IMR-90 (cell line): ENCODE measurements around the gene KIF16B. TPM values are rescaled to one million over a fixed set of nuclear protein-coding genes. Genes with fewer than 3 reads are reported as not detected.

ENCODE experiments used
- ATAC-seq: fragments of 200-7000 bp; cut with Tn5 transposase; 2 replicates; pipeline ENCODE4 v1.9.1; 2020; ENCODE audit warnings: low read depth, mild to moderate bottlenecking, moderate library complexity
- BruUV-seq: library from RNA; stranded (reverse); fragments of 400-500 nt; replicated peaks from 2 replicates; lab custom pipeline; 2021; lab: Mats Ljungman, UMichigan
- CTCF ChIA-PET: fragments of 300-600 bp; formaldehyde crosslinking; extraction: SDS; loops from one replicate; lab custom pipeline; 2021; ENCODE audit warnings: antibody characterized with exemption; lab: Yijun Ruan, JAX
- POLR2A ChIA-PET: fragments of 300-600 bp; sonication (Branson Sonifier 250); formaldehyde crosslinking; loops from one replicate; lab custom pipeline; 2022; ENCODE audit warnings: antibody characterized with exemption; ENCODE audit not compliant: unreplicated experiment; lab: Charles Lee
- DNase-seq: peaks from one replicate; pipeline ENCODE4 v3.0.0; 2013
- H2AFZ ChIP-seq: replicated peaks from 2 replicates; pipeline ENCODE3; 2013; ENCODE audit warnings: low read length, mild to moderate bottlenecking; ENCODE audit not compliant: poor library complexity
- H2AK5ac ChIP-seq: 2 replicates; pipeline ENCODE4 v1.6.1; 2013; ENCODE audit warnings: low read depth, low read length, inconsistent platforms
- H2AK9ac ChIP-seq: replicated peaks from 2 replicates; pipeline ENCODE3; 2013; ENCODE audit warnings: mild to moderate bottlenecking, low read depth, low read length, moderate library complexity; ENCODE audit not compliant: poor library complexity
- H2BK120ac ChIP-seq: 2 replicates; pipeline ENCODE4 v1.6.1; 2013; ENCODE audit warnings: low read depth, low read length, inconsistent platforms
- H2BK15ac ChIP-seq: 3 replicates; pipeline ENCODE4 v1.6.1; 2013; ENCODE audit warnings: low read depth, low read length, inconsistent platforms
- H2BK20ac ChIP-seq: 2 replicates; pipeline ENCODE4 v1.6.1; 2013; ENCODE audit warnings: low read depth, mild to moderate bottlenecking, inconsistent platforms, low read length, moderate library complexity
- H2BK5ac ChIP-seq: 2 replicates; pipeline ENCODE4 v1.6.1; 2013; ENCODE audit warnings: mild to moderate bottlenecking, low read depth, low read length, inconsistent platforms; ENCODE audit not compliant: poor library complexity, severe bottlenecking
- H3K14ac ChIP-seq: replicated peaks from 2 replicates; pipeline ENCODE4 v1.6.1; 2013; ENCODE audit warnings: low read depth, low read length, inconsistent platforms
- H3K18ac ChIP-seq: 2 replicates; pipeline ENCODE4 v1.6.1; 2013; ENCODE audit warnings: low read depth, low read length, control low read depth
- H3K23ac ChIP-seq: 2 replicates; pipeline ENCODE4 v1.6.1; 2013; ENCODE audit warnings: low read depth, low read length, inconsistent platforms
- H3K27ac ChIP-seq: 2 replicates; pipeline ENCODE4 v1.5.1; 2013; ENCODE audit warnings: mild to moderate bottlenecking, control low read depth, low read length; ENCODE audit not compliant: insufficient read depth
- H3K27me3 ChIP-seq: 2 replicates; pipeline ENCODE4 v1.6.1; 2013; ENCODE audit warnings: low read length; ENCODE audit not compliant: control insufficient read depth, insufficient read depth
- H3K36me3 ChIP-seq: 2 replicates; pipeline ENCODE4 v1.6.1; 2013; ENCODE audit warnings: low read length, mixed read lengths; ENCODE audit not compliant: control insufficient read depth, insufficient read depth
- H3K4ac ChIP-seq: 2 replicates; pipeline ENCODE4 v1.6.1; 2013; ENCODE audit warnings: low read depth, low read length, inconsistent platforms
- H3K4me1 ChIP-seq: 2 replicates; pipeline ENCODE4 v1.6.1; 2013; ENCODE audit warnings: low read length, mixed read lengths; ENCODE audit not compliant: control insufficient read depth, insufficient read depth
- H3K4me2 ChIP-seq: 2 replicates; pipeline ENCODE4 v1.6.1; 2013; ENCODE audit warnings: low read depth, mild to moderate bottlenecking, control low read depth, low read length, moderate library complexity
- H3K4me3 ChIP-seq: 2 replicates; pipeline ENCODE4 v1.5.1; 2013; ENCODE audit warnings: low read depth, mild to moderate bottlenecking, control low read depth, low read length, moderate library complexity; ENCODE audit not compliant: insufficient read depth
- H3K56ac ChIP-seq: 2 replicates; pipeline ENCODE4 v1.6.1; 2013; ENCODE audit warnings: low read length, inconsistent platforms; ENCODE audit not compliant: insufficient read depth; ENCODE audit errors: extremely low read depth
- H3K79me1 ChIP-seq, 2 experiments: 2 replicates each; pipeline ENCODE4 v1.6.1; 2013; ENCODE audit warnings: low read length in 2 of 2, inconsistent platforms in 1 of 2, low read depth in 1 of 2
- H3K9ac ChIP-seq: 2 replicates; pipeline ENCODE4 v1.6.1; 2013; ENCODE audit warnings: low read depth, low read length, control low read depth
- H3K9me1 ChIP-seq: 2 replicates; pipeline ENCODE4 v1.6.1; 2013; ENCODE audit warnings: low read length, inconsistent platforms; ENCODE audit not compliant: insufficient read depth
- H3K9me3 ChIP-seq: 2 replicates; pipeline ENCODE4 v1.6.1; 2013; ENCODE audit warnings: low read length; ENCODE audit not compliant: control insufficient read depth, insufficient read depth
- H4K20me1 ChIP-seq: 2 replicates; pipeline ENCODE4 v1.6.1; 2013; ENCODE audit warnings: low read length, inconsistent platforms; ENCODE audit not compliant: insufficient read depth
- H4K5ac ChIP-seq: 2 replicates; pipeline ENCODE4 v1.6.1; 2013; ENCODE audit warnings: mild to moderate bottlenecking, low read depth, low read length, control low read depth
- H4K8ac ChIP-seq, 2 experiments: 2 replicates each; pipeline ENCODE4 v1.6.1; 2013; ENCODE audit warnings: low read depth in 2 of 2, low read length in 2 of 2, control low read depth in 1 of 2, inconsistent platforms in 1 of 2
- H4K91ac ChIP-seq: 2 replicates; pipeline ENCODE4 v1.6.1; 2013; ENCODE audit warnings: low read depth, low read length, inconsistent platforms; ENCODE audit not compliant: insufficient read depth
- BHLHE40 ChIP-seq: fragments of 150-350 bp; IDR thresholded peaks from 2 replicates; pipeline ENCODE4 v1.6.1; 2016; ENCODE audit warnings: mild to moderate bottlenecking, low read depth, low read length
- CEBPB ChIP-seq: IDR thresholded peaks from 2 replicates; pipeline ENCODE4 v1.6.1; 2012; ENCODE audit warnings: low read depth, low read length, improper control_type of control experiment
- CHD1 ChIP-seq: IDR thresholded peaks from 2 replicates; pipeline ENCODE4 v1.6.1; 2012; ENCODE audit warnings: low read depth, low read length, improper control_type of control experiment
- FOS ChIP-seq: fragments of 150-350 bp; IDR thresholded peaks from 2 replicates; pipeline ENCODE4 v1.6.1; 2016; ENCODE audit warnings: low read depth, low read length
- MAFK ChIP-seq: IDR thresholded peaks from 2 replicates; pipeline ENCODE4 v1.6.1; 2012; ENCODE audit warnings: low read depth, low read length, improper control_type of control experiment
- MAZ ChIP-seq: IDR thresholded peaks from 2 replicates; pipeline ENCODE4 v1.6.1; 2012; ENCODE audit warnings: low read depth, mild to moderate bottlenecking, low read length, improper control_type of control experiment, moderate library complexity, borderline replicate concordance
- MXI1 ChIP-seq: IDR thresholded peaks from 2 replicates; pipeline ENCODE4 v1.6.1; 2012; ENCODE audit warnings: low read depth, mild to moderate bottlenecking, low read length, moderate library complexity, borderline replicate concordance
- NFE2L2 ChIP-seq: fragments of 150-350 bp; IDR thresholded peaks from 2 replicates; pipeline ENCODE4 v1.6.1; 2016; ENCODE audit warnings: low read depth, mild to moderate bottlenecking, low read length
- POLR2A ChIP-seq: IDR thresholded peaks from 2 replicates; pipeline ENCODE4 v1.6.1; 2012; ENCODE audit warnings: mild to moderate bottlenecking, low read depth, low read length
- RAD21 ChIP-seq: IDR thresholded peaks from 2 replicates; pipeline ENCODE4 v1.6.1; 2012; ENCODE audit warnings: low read length, improper control_type of control experiment
- RCOR1 ChIP-seq: IDR thresholded peaks from 2 replicates; pipeline ENCODE4 v1.6.1; 2012; ENCODE audit warnings: mild to moderate bottlenecking, low read length, improper control_type of control experiment; ENCODE audit not compliant: insufficient replicate concordance
- RFX5 ChIP-seq: IDR thresholded peaks from 2 replicates; pipeline ENCODE4 v1.8.0; 2012; ENCODE audit warnings: low read depth, mild to moderate bottlenecking, low read length, moderate library complexity
- SMC3 ChIP-seq: fragments of 150-350 bp; IDR thresholded peaks from 2 replicates; pipeline ENCODE4 v1.6.1; 2016; ENCODE audit warnings: low read depth, mild to moderate bottlenecking, antibody characterized with exemption, low read length, moderate library complexity
- WGBS, 2 experiments: methylation state at CpG; one replicate each; pipeline versions ENCODE4 v1.1.5 to v1.1.7; 2013; ENCODE audit warnings: missing lambda C conversion rate in 2 of 2; ENCODE audit not compliant: insufficient read length in 1 of 2; ENCODE audit errors: extremely low coverage in 2 of 2; 5-methylcytosine and 5-hydroxymethylcytosine counted together
- dilution Hi-C: fragments of 300-500 bp; cut with HindIII; formaldehyde crosslinking; loops from one replicate; pipeline ENCODE4 v1.14.3; 2018; ENCODE audit warnings: low sequenced_read_pairs; ENCODE audit not compliant: unreplicated experiment
- in situ Hi-C: fragments of 300-500 bp; cut with MboI; formaldehyde crosslinking; loops from 3 replicates; pipeline ENCODE4 v1.14.3; 2019; ENCODE audit warnings: low sequenced_read_pairs, inconsistent platforms, mixed read lengths
- intact Hi-C: fragments of 100-400 bp; cut with micrococcal nuclease; formaldehyde crosslinking; loops from 2 replicates; pipeline ENCODE4 v1.10.0; 2022
- polyA plus RNA-seq, 3 experiments: library from polyadenylated mRNA; depleted of rRNA; stranded (reverse); fragments of >200 nt; gene quantifications; 2 replicates each; pipeline ENCODE4 v1.2.3, GENCODE V29; 2012; ENCODE audit warnings: low replicate concordance in 1 of 3
- total RNA-seq: library from RNA; depleted of rRNA; stranded (reverse); fragments of >200 nt; gene quantifications from 2 replicates; pipeline ENCODE4 v1.2.3, GENCODE V29; 2012
- TF ChIP-seq, protein P1 (sequence below): conservative IDR thresholded peaks from 2 replicates; pipeline ENCODE4 v1.5.1; 2012; ENCODE audit warnings: mild to moderate bottlenecking, low read depth, low read length, improper control_type of control experiment
- TF ChIP-seq, protein P2 (sequence below): fragments of 150-350 bp; IDR thresholded peaks from 2 replicates; pipeline ENCODE4 v1.6.1; 2017; ENCODE audit warnings: mild to moderate bottlenecking, antibody characterized with exemption, low read length, low read depth
- TF ChIP-seq, protein P3 (sequence below): fragments of 150-350 bp; IDR thresholded peaks from 2 replicates; pipeline ENCODE4 v1.6.1; 2016; ENCODE audit warnings: low read depth, mild to moderate bottlenecking, low read length, moderate library complexity, borderline replicate concordance

KIF16B gene
- total and polyA plus RNA-seq, 2 of the 4 experiments (the other 2 are of a cell fraction), result 4.7 to 10.0 TPM

- Histone ChIP-seq H3K4me1 (no peaks in the 10 kb centered on the region), H3K9me3 (no peaks in the 10 kb centered on the region), H2BK20ac (no peak overlapping the region), H3K9me1 (0 out of 2 replicates have a peak, but pooled peaks cover 4% of the 10 kb centered on the region), H2AK5ac (no peak overlapping the region), H3K56ac (no peak overlapping the region), H4K20me1 (no peaks in the 10 kb centered on the region), H2BK15ac (no peak overlapping the region), H3K14ac (no peak overlapping the region), H3K9ac (no peak overlapping the region), H2AFZ (no peak overlapping the region), H4K5ac (no peak overlapping the region), H3K27me3 (no peaks in the 10 kb centered on the region), H3K27ac (no peak overlapping the region), H2BK120ac (no peak overlapping the region), H3K18ac (no peak overlapping the region), H4K8ac (no peak overlapping the region), H3K4me3 (no peak overlapping the region), H4K91ac (no peak overlapping the region), H3K79me1 (no peaks in the 10 kb centered on the region), H3K23ac (no peak overlapping the region), H3K4ac (no peak overlapping the region), H2AK9ac (no peak overlapping the region), H2BK5ac (no peak overlapping the region), H3K36me3 (peaks cover 13% of the 10 kb centered on the region), H3K4me2 (no peak overlapping the region)
- TF ChIP-seq BHLHE40 (no peak), MAFK (no peak), MAZ (no peak), MXI1 (no peak), POLR2A (no peak), RAD21 (no peak), RFX5 (no peak), RCOR1 (no peak), CEBPB (no peak), FOS (no peak), CHD1 (no peak), SMC3 (no peak), NFE2L2 (no peak)
- TF ChIP-seq, protein P1, sequence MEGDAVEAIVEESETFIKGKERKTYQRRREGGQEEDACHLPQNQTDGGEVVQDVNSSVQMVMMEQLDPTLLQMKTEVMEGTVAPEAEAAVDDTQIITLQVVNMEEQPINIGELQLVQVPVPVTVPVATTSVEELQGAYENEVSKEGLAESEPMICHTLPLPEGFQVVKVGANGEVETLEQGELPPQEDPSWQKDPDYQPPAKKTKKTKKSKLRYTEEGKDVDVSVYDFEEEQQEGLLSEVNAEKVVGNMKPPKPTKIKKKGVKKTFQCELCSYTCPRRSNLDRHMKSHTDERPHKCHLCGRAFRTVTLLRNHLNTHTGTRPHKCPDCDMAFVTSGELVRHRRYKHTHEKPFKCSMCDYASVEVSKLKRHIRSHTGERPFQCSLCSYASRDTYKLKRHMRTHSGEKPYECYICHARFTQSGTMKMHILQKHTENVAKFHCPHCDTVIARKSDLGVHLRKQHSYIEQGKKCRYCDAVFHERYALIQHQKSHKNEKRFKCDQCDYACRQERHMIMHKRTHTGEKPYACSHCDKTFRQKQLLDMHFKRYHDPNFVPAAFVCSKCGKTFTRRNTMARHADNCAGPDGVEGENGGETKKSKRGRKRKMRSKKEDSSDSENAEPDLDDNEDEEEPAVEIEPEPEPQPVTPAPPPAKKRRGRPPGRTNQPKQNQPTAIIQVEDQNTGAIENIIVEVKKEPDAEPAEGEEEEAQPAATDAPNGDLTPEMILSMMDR, result no peak
- TF ChIP-seq, protein P2, sequence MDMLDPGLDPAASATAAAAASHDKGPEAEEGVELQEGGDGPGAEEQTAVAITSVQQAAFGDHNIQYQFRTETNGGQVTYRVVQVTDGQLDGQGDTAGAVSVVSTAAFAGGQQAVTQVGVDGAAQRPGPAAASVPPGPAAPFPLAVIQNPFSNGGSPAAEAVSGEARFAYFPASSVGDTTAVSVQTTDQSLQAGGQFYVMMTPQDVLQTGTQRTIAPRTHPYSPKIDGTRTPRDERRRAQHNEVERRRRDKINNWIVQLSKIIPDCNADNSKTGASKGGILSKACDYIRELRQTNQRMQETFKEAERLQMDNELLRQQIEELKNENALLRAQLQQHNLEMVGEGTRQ, result no peak
- TF ChIP-seq, protein P3, sequence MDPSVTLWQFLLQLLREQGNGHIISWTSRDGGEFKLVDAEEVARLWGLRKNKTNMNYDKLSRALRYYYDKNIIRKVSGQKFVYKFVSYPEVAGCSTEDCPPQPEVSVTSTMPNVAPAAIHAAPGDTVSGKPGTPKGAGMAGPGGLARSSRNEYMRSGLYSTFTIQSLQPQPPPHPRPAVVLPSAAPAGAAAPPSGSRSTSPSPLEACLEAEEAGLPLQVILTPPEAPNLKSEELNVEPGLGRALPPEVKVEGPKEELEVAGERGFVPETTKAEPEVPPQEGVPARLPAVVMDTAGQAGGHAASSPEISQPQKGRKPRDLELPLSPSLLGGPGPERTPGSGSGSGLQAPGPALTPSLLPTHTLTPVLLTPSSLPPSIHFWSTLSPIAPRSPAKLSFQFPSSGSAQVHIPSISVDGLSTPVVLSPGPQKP, result no peak
- DNase-seq (no peak), ATAC-seq (no peak)
- in situ Hi-C loops (no loop called here), intact Hi-C loops (no loop called here), dilution Hi-C loops (no loop called here)
- WGBS, 2 experiments, result no CpG with 5 or more reads among the region's 2 CpGs
- ChIA-PET POLR2A (no interaction called here), CTCF (no interaction called here)
- BruUV-seq, result no TSS peak
Measured at GRCh38 chr20:16427571-16427970, 145.7 kb downstream of the KIF16B start.
